Measurements from ENCODE around the gene SINHCAF.

SINHCAF gene

DNA sequence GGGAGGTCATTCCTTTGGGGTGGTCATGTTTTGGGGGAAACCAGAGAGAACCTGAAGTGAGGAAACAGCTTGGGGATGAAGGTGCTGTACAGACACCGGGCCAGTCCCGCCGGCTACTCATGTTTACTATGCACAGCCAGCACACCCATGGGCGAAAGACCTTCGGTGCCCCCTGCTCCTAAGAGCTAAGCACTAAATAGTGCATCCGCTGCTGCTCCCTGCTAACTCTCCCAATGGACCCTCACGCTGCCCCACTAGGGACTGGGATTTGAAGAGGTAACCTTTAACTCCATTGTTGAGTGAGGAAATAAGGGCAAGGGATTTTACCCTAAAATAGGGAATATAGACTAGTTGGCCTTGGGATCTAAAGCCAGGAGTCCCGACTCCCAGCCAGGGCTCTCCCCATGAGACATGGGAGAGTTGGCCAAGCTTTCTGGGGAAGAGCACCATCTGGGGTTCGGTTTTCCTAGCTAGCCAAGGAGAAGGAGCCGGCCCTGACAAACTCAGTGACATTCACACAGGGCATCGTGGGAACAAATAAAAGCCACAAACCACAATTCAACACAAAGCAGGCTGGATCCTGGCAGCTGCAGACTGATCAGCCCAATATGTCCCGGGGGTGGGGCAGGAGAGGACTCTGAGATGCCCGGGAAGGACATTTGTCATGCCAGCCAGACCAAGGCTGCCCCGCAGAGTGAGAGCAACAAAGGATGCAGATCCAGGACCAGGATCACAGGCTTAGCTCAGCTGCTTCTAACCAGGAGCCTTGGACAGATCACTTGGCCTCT lies 91.7 kb downstream of the SINHCAF start:
- no peak for DNase-seq (ENCODE audit: low read depth in 3 of 3)

DNA sequence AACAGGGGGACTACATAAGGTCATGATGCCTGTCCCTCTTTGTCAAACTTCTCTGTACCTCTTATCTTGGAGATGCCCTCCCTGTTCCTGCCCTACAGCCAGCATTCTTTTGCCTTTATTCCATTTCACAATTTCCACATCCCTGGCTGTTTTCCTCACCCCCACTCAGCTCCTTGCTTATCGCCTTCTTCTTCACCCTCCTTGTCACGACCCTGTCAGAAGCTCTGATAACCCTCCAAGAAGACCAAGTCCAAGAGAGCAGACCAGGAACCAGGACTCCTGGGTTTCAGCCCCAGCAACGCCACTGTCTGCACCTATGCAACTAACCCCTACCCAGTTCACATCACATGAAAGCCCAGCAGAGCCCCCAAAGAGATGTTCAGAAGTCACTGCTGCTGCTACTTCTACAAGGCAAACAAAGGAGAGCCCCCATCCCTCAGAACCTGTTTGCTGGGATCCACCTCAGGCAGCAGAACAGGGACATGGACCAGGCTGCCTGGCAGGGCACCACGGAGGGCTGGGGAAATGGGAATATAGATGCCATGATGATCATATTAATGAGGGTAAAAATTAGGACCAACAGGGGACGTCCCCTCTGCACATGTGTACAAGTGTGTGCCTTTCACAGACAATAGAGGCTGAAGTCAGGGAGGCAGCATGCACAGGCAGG lies 92.8 kb downstream of the SINHCAF start:
- DNase-seq (ENCODE audit: low read depth in 3 of 3), result no peak

- DNase-seq (ENCODE audit: low read depth in 3 of 3), result no peak
These were observed 93.5 kb downstream of the SINHCAF start for GRCh38 chr12:31232361-31232965.

DNA sequence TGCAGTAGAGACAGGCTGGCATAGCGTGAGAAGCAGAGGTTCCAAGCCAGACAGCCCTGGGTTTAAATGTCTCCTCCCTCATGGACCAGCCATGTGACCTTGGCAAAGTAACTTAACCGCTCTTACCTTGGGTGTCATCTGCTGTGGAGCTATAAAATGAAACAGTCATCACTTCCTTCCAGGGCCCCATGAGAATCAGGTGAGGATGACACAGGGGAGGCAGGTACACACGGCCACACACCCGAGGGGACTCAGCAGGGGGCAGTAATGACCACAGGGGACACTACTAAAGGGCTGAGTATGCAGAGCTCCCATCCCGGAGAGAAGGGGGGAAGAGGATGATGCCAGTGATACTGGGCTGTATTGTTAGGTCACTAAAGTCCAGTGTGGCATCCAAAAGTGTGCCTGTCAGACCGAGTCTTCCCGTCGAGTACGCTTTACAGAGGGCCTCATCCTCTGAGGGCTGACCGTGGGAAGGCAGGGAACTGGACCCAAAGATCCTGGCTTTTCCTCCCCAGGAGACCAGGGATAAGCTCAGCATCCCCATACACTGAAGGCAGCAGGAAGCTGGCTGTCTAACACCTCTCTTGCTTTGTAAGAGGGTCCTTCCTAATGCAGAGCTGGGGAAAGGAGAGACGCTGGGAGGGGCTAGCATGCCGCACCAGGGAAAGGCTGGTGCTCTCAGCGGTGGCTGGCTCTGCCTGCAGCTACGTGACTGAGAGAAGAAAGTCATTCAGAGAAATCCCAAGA lies 94.2 kb downstream of the SINHCAF start:
- DNase-seq (ENCODE audit: low read depth in 3 of 3), result no peak
